GM18907 (cell line): ENCODE results near the gene ASZ1.

Experiments
- ATAC-seq: cut with Tn5 transposase; IDR thresholded peaks from one replicate; pipeline ENCODE4 v1.9.1; 2021; ENCODE audit warnings: mild to moderate bottlenecking, moderate library complexity; ENCODE audit not compliant: unreplicated experiment

The ASZ1 gene

DNA sequence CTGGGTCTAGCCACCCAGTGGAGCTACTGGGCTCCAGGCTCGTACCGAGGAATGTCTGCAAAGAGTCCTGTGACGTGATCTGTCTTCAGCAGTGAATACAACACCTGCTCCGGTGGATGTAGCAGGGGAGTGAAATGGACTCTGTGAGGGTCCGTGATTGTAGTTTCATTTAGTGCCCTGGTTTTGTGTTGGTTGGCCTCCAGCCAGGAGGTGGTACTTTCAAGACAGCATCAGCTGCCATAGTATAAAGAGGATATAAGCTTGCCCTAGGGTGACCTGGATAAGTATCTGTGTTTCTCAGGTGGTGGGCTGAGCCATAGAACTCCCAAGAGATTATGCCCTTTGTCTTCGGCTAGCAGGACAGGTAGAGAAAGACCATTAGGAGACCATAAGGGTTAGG lies 79.8 kb downstream of the ASZ1 start:
- ATAC-seq, result peak; percentile 34

- no peak for ATAC-seq
These were observed 81.1 kb downstream of the ASZ1 start for GRCh38 chr7:117346161-117346560.

GRCh38 chr7:117338020-117338419 lies 89.3 kb downstream of the ASZ1 start:
- no peak for ATAC-seq

- ATAC-seq, result no peak
These were observed 94.1 kb downstream of the ASZ1 start for GRCh38 chr7:117333168-117333567.

DNA sequence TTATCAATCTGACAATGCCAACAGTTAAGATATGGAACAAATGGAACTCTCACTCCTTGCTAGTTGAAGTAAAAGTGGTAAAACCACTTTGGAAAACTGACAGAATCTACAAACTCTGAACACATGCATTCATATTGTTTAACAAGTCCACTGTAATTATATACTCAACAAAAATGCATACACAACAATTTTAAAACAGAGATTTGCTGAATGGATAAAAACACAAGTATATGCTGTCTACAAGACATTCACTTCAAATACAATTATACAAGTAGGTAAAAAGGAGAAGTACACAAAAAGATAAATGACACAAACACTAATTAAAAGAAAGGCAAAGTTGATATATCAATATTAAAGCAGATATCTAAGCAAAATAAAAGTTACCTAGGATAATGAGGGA lies 95.3 kb downstream of the ASZ1 start:
- no peak for ATAC-seq

DNA sequence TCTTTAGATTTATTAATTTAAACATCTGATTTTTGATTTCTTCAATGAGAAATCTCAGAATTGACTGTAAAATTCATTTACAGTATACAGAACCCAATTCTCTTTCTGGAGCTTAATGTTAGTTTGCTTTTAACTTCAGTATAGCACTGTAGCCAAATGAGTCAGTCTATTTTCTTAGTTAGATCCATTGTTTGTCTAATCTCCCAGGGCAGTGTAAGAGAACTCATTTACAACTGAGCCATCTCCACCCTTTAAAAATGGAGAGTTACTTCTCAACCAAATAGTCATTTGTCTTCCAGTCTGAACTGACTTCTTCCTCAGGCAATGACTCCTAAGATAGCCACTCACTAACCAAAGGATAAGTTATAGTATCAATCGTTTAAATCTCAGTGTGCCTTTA lies 101.5 kb downstream of the ASZ1 start:
- no peak for ATAC-seq

DNA sequence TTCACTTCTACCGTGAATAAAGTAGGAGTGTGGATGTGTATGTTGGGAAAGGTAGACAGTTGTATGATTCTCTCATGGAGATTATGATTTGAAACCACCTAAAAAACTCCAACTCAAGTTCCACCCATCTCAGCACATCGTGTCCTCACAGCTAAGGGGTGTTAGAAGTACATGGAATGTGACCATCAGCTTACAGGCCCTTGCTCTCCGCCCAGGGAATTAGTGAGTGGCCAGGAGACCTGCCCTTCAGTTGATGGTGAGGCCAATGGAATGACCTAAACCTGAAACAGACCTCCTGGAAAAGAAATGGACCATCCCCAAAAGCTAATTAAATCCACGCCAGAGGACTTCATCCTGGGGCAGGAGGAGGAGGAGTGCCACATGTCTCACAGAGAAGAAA lies 102.3 kb downstream of the ASZ1 start:
- ATAC-seq, result no peak

DNA sequence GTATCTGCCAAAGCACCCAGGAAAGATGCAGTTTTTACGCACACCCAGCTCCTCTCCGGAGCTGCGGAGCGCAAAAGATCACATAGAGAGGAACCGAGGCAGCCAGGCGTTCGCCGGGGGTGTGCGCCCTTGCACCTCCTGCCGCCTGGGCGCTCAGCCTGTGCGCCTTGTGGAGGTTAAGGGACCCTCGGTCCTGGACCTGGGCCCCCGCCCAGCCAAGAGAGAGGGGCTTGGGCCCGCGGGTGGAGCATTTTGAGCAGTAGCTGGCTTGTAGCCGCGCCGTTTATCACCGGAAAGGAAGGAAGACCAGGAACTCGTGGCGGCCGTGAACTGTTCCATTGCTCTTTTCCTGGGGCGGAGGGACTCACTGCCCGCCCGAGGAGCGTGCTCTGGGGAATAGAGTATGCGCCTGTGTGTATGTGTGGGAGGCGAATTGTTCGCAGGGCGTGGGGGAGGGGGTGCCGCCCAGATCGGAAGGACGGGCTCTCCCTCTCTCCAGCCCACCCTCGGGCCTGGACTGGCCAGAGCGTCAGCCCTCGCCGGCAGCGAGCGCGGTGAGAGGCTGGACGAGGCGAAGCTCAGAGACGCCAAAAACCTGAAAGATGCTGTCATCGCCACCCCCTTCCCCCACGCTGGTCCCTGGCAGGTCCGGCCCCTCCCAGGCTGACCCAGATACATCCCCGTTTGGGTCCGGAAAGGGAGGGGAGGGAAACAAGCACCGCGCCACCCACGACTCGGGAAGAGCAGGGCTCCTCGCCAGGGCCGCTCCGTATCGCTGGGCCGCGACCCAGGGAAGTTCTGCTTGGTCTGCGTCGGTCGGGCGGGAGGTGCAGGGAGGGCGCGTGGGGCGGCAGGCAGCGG lies 103.2 kb downstream of the ASZ1 start:
- ATAC-seq, result no peak

DNA sequence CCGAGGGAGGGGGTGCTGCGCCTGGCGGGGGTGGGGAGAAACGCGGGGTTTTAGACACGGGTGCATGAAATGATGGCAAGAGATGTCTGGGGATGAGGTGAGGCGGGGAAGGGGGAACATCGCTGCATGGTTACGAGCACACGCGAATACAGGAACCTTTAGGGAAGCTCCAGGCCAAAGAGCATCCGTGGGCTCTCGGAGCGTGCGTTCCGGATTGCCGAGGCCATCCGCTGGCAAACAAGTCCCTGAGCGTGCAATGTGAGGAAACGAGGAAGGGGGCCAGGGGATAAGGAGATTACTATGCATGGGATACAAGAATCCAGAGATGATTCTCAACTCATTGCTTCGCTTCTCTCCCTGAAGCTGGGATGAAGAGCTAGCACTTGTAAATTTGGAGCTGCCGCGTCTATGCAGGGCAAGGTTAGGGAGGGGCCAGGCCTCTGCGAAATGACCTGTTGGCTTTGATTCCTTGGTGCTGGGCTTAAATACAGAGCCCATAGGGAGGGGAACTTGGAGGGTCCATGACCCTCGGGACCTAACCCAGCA lies 103.9 kb downstream of the ASZ1 start:
- ATAC-seq, result no peak

DNA sequence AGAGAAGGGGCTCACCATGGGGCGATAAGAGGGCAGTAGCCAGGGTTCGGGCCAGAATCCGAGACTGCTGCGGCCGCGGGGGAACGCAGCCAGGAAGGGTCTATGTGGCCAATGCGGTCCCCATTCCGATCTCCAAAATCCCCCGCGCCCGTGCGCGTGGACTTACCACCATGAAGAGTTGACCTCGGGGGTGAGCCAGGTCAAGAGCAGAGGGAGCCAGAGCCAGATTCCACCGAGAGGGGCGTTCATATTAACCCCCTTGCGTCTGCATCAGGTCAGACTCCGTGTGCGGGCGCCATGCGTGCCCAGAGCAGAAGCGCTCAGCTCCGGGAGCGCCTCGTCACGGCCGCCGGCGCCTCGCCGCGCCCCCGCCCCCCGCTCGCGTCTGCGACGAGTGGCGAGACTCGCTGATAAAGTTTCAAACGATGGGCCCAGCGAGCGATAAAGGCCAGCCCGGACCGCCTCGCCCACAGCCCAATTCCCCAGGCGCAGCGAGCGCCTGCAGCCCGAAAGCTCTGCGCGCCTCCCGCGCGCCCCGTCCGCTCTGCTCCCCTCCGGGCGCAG lies 104.5 kb downstream of the ASZ1 start, which contains the start of gene WNT2:
Gene WNT2 (minus strand): TSS at position 318 of the 564 bp plus-strand sequence. CDS start 69 bp downstream, at position 249.
- no peak for ATAC-seq

DNA sequence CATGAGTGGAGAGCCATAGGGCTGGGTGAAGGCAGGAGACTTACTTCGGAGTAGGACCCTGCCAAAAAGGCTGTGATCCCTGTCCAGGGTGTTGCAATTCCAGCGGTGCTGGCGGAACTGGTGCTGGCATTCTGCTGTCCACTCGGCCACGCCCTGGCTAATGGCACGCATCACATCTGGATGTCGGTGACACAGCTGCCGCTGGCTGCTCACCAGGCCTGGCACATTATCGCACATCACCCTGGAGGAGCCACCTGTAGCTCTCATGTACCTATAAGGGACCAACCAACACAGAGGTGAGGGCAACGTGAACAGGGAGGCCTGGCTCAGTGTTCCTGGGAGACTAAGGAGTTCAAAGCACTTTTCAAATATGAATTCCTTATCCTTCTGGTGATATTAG lies 106.8 kb downstream of the ASZ1 start:
- no peak for ATAC-seq

GRCh38 chr7:117319181-117319580 lies 108.1 kb downstream of the ASZ1 start:
- no peak for ATAC-seq

GRCh38 chr7:117313582-117313981 lies 113.7 kb downstream of the ASZ1 start:
- no peak for ATAC-seq
